Caco-2 (cell line): ENCODE data around the gene TSPAN19. TPM values are rescaled to one million over a fixed set of nuclear protein-coding genes. Genes with fewer than 3 reads are reported as not detected.

ENCODE experiments used
- BruUV-seq: library from RNA; stranded (reverse); fragments of 400-500 nt; replicated peaks from 2 replicates; lab custom pipeline; 2021; lab: Mats Ljungman, UMichigan
- CTCF ChIA-PET: fragments of 300-600 bp; sonication (Branson Sonifier 250); formaldehyde crosslinking; loops from one replicate; lab custom pipeline; 2022; ENCODE audit warnings: antibody characterized with exemption; lab: Charles Lee
- POLR2A ChIA-PET: fragments of 300-600 bp; sonication (Branson Sonifier 250); formaldehyde crosslinking; loops from one replicate; lab custom pipeline; 2022; ENCODE audit warnings: antibody characterized with exemption; lab: Charles Lee
- DNase-seq, 2 experiments: peaks; one replicate each; pipeline versions ENCODE4 v3.0.0 to v3.0.0-alpha.2; 2020 to 2022
- H3K27me3 ChIP-seq: replicated peaks from 2 replicates; pipeline ENCODE4 v1.6.0; 2011; ENCODE audit warnings: low read length; ENCODE audit not compliant: control insufficient read depth, insufficient read depth
- H3K36me3 ChIP-seq: 2 replicates; pipeline ENCODE4 v1.5.1; 2011; ENCODE audit warnings: low read length; ENCODE audit not compliant: control insufficient read depth, insufficient read depth
- H3K4me1 ChIP-seq: fragments of 250-450 bp; sonication (Bioruptor Pico); 2 replicates; pipeline ENCODE4 v1.5.1; 2020; ENCODE audit warnings: mild to moderate bottlenecking
- H3K4me3 ChIP-seq: 2 replicates; pipeline ENCODE4 v1.5.1; 2011; ENCODE audit warnings: low read depth, mild to moderate bottlenecking, control low read depth, low read length
- H3K9me3 ChIP-seq: fragments of 250-450 bp; sonication (Bioruptor Pico); 2 replicates; pipeline ENCODE4 v1.5.1; 2020; ENCODE audit warnings: mild to moderate bottlenecking, moderate library complexity
- H3K27ac Mint-ChIP-seq: one replicate; pipeline ENCODE4 v1.8.0; 2022; ENCODE audit warnings: mixed read lengths; ENCODE audit not compliant: unreplicated experiment
- H3K27me3 Mint-ChIP-seq: one replicate; pipeline ENCODE4 v1.8.0; 2022; ENCODE audit warnings: mixed read lengths; ENCODE audit not compliant: insufficient read depth, unreplicated experiment
- H3K36me3 Mint-ChIP-seq: one replicate; pipeline ENCODE4 v1.8.0; 2022; ENCODE audit warnings: mild to moderate bottlenecking, mixed read lengths; ENCODE audit not compliant: insufficient read depth, unreplicated experiment
- H3K4me1 Mint-ChIP-seq: one replicate; pipeline ENCODE4 v1.8.0; 2022; ENCODE audit warnings: low read depth, mixed read lengths; ENCODE audit not compliant: unreplicated experiment
- H3K4me3 Mint-ChIP-seq: one replicate; pipeline ENCODE4 v1.8.0; 2022; ENCODE audit warnings: mild to moderate bottlenecking, moderate library complexity, mixed read lengths; ENCODE audit not compliant: unreplicated experiment
- H3K9me3 Mint-ChIP-seq: one replicate; pipeline ENCODE4 v1.8.0; 2022; ENCODE audit warnings: mixed read lengths; ENCODE audit not compliant: unreplicated experiment
- CTCF ChIP-seq, 2 experiments: fragments of 200-600 bp in 1 of 2; IDR thresholded peaks; 1 replicate in 1 of 2; 2 replicates in 1 of 2; pipeline versions ENCODE4 v1.5.1 to v1.8.0; 2011 to 2022; ENCODE audit warnings: antibody characterized with exemption in 1 of 2, control low read depth in 1 of 2, inconsistent platforms in 1 of 2, low read depth in 1 of 2, low read length in 1 of 2, mild to moderate bottlenecking in 1 of 2, moderate library complexity in 1 of 2; ENCODE audit not compliant: insufficient read depth in 1 of 2, severe bottlenecking in 1 of 2, unreplicated experiment in 1 of 2
- intact Hi-C: fragments of 100-400 bp; cut with micrococcal nuclease; formaldehyde crosslinking; loops from one replicate; pipeline ENCODE4 v1.10.0; 2022; ENCODE audit not compliant: unreplicated experiment
- total RNA-seq: library from RNA; stranded (reverse); gene quantifications from 2 replicates; pipeline ENCODE4 v1.2.3, GENCODE V29; 2022

TSPAN19 gene
- total RNA-seq, 1 experiment from 2014 or later: not detected

GRCh38 chr12:84982888-84983287, 53.2 kb downstream of the TSPAN19 start:
- CTCF ChIA-PET: no interaction called here
- H3K27ac Mint-ChIP-seq: no peak overlapping the region
- H3K4me3 Mint-ChIP-seq: no peak overlapping the region
- intact Hi-C loops: no loop called here
- H3K36me3 Mint-ChIP-seq: no peaks in the 10 kb centered on the region
- H3K9me3 Mint-ChIP-seq: no peaks in the 10 kb centered on the region
- H3K4me1 Mint-ChIP-seq: no peaks in the 10 kb centered on the region
- TF ChIP-seq CTCF (IDR thresholded peaks at IDR 0.05; ENCODE audit: insufficient read depth in 1 of 2, low read depth in 1 of 2, low read length in 1 of 2, severe bottlenecking in 1 of 2, unreplicated experiment in 1 of 2): no peak
- DNase-seq: no peak
- no TSS peak for BruUV-seq
- Histone ChIP-seq H3K9me3 (no peaks in the 10 kb centered on the region), H3K4me3 (no peak overlapping the region), H3K27me3 (no peaks in the 10 kb centered on the region), H3K36me3 (no peaks in the 10 kb centered on the region), H3K4me1 (no peaks in the 10 kb centered on the region)
- POLR2A ChIA-PET: no interaction called here
- H3K27me3 Mint-ChIP-seq: no peaks in the 10 kb centered on the region

DNA sequence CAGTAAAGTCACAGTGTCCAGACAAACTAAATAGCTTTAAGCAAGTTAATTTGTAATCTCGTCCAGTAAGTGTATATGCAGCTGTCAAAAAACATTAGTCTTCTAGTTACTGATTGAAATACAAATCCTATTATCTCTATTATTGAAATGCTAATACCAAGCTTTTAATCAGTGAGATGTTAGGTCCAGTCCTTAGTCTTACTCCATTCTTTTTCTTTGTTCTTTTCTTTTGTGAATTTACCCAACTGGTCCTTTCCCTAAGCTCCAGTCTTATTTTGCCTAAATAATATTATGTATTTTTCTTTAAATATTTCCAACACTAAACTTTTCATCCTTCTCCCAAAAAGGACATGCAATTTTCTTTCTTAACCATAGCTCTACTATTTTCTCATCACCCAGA, 57.2 kb downstream of the TSPAN19 start:
- H3K27me3 Mint-ChIP-seq: no peaks in the 10 kb centered on the region
- no peaks in the 10 kb centered on the region for H3K36me3 Mint-ChIP-seq
- ChIA-PET CTCF (no interaction called here), POLR2A (no interaction called here)
- Histone ChIP-seq H3K4me1 (no peaks in the 10 kb centered on the region), H3K9me3 (no peaks in the 10 kb centered on the region), H3K36me3 (no peaks in the 10 kb centered on the region), H3K4me3 (no peak overlapping the region), H3K27me3 (no peaks in the 10 kb centered on the region)
- BruUV-seq: no TSS peak
- intact Hi-C loops: no loop called here
- H3K27ac Mint-ChIP-seq: no peak overlapping the region
- no peaks in the 10 kb centered on the region for H3K9me3 Mint-ChIP-seq
- no peaks in the 10 kb centered on the region for H3K4me1 Mint-ChIP-seq
- H3K4me3 Mint-ChIP-seq: no peak overlapping the region
- DNase-seq: no peak
- no peak for TF ChIP-seq CTCF (IDR thresholded peaks at IDR 0.05; ENCODE audit: insufficient read depth in 1 of 2, low read depth in 1 of 2, low read length in 1 of 2, severe bottlenecking in 1 of 2, unreplicated experiment in 1 of 2)

GRCh38 chr12:84976133-84976532, 59.9 kb downstream of the TSPAN19 start:
- DNase-seq: no peak
- Histone ChIP-seq H3K4me1 (no peaks in the 10 kb centered on the region), H3K4me3 (no peak overlapping the region), H3K9me3 (no peaks in the 10 kb centered on the region), H3K36me3 (no peaks in the 10 kb centered on the region), H3K27me3 (no peaks in the 10 kb centered on the region)
- no peak for TF ChIP-seq CTCF (IDR thresholded peaks at IDR 0.05; ENCODE audit: insufficient read depth in 1 of 2, low read depth in 1 of 2, low read length in 1 of 2, severe bottlenecking in 1 of 2, unreplicated experiment in 1 of 2)
- CTCF ChIA-PET: no interaction called here
- H3K27ac Mint-ChIP-seq: no peak overlapping the region
- intact Hi-C loops: no loop called here
- POLR2A ChIA-PET: no interaction called here
- H3K36me3 Mint-ChIP-seq: no peaks in the 10 kb centered on the region
- no peaks in the 10 kb centered on the region for H3K9me3 Mint-ChIP-seq
- H3K27me3 Mint-ChIP-seq: no peaks in the 10 kb centered on the region
- no peak overlapping the region for H3K4me3 Mint-ChIP-seq
- H3K4me1 Mint-ChIP-seq: no peaks in the 10 kb centered on the region
- no TSS peak for BruUV-seq
